ENCODE results near the gene MLLT3. TPM values are rescaled to one million over a fixed set of nuclear protein-coding genes. Genes with fewer than 3 reads are reported as not detected.

Gene MLLT3
- polyA plus RNA-seq, 3 donors: 26.8 to 31.8 (median 27.3) TPM

DNA sequence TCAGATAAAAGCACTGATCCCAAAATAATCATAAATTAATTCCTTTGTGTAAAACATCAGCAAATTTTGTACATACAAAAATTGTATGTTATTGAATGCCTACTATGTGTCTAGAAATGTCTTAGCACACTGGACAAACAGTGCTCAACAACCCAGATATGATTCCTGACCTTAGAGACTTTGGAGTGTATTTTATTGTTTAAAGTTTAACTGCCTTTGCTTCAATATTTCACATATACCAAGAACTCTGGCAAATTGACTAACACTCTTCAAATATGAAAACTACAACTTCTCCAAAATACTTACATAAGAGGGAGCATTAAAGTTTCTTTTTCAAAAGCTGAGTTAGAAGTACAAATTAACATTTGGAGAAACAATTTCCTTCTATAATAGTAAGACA, 231.9 kb downstream of the MLLT3 start:
- DNase-seq: no peak

DNA sequence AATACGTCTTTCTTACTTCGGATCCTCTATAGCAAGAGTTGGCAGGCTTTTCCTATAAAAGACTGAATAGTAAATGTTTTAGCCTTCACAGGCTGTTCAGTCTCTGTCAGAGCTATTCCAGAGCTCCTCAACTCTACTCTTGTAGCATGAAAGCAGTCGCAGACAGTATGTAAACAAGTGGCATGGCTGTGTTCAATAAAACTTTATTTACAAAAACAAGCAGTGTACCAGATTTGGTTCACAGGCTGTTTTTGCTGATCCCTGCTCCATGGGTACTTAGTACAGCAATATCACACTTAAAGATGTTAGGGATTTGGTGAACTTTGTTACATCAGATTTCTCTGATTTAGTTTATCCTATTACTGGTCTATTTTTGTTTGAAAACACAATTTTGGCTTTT, 235.2 kb downstream of the MLLT3 start:
- DNase-seq: no peak

DNA sequence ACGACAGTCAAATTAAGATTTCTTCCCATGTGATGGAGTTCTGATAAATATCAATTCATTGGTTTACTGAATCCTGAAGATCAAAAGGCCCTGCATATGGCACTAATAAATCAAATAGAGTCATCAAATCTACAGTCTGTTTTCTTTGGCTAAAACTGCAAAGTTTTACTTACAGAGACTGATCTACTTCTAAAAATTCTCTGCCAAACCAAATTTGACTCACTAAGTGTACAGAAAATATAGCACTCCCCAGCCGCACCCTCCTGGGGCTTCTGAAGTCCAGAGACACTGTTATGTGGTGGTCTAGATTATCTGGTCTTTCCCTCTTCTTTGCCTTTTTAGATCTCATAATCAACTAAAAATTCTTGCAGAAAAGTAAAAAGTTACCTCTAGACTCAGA, 237.7 kb downstream of the MLLT3 start:
- DNase-seq: no peak

DNA sequence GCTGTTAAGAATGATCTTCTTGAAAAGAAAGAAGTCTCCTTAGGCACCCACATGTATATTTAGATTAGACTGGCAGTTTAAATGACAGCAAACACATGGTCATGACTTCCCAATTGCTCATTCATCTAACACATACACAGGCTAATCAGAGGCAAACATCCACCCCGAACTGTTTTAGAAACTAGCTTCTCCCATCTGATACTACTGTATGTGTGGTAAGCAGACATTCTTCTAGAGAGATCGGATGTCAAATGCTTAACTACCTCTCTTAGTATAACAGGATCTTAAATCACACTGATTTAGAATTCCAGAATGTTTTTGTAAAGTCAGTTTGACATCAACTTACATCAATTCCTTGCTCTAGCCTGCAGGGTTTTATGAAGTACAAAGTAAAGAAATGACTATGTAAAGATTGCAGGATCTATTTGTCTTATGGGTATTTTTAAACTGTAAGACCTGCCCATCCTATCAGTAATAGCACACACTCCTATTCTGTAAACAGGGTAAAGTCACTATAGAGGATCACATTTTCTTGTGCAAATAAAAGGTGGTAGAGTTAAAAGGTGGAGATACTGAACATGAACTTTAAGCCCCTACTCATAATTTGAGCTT, 239.7 kb downstream of the MLLT3 start:
- DNase-seq: peak; percentile 38

DNA sequence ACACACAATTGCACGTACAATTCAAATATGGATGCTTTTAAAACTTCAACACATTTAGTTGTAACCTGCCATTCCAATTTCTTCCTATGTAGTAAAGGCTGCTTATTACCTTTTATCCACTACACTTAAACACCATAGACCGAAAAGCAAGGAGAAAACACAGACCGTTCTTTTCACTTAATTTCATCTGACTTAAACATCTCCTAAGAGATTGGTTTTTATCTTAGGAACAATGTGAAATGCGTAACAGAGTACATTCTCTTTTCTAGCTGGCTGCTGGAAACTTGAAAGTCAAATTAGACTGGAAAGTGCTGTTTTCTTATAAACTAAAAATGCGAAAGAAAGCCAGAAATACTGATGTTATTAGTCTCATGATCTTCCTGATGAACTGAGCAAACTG, 241.8 kb downstream of the MLLT3 start:
- no peak for DNase-seq

DNA sequence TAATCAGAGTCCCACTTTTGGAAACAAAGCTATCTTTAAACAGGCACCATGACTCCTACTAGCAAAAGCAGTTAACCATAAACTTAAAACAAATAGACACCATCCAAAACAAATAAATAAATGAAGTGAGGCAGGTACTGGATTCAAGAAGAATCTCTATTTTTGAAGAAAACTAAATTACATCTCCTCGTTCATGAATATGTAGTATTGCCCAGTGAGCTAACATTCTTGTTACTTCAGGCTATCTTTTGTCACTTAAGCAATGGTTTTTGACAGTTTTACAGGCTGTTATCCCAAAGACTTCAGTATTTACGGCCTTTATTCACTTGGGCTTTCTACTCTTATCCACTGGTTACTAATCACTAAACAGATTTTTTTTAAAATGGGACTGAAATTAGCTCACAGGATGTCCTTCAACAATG, 242.5 kb downstream of the MLLT3 start:
- DNase-seq: no peak

DNA sequence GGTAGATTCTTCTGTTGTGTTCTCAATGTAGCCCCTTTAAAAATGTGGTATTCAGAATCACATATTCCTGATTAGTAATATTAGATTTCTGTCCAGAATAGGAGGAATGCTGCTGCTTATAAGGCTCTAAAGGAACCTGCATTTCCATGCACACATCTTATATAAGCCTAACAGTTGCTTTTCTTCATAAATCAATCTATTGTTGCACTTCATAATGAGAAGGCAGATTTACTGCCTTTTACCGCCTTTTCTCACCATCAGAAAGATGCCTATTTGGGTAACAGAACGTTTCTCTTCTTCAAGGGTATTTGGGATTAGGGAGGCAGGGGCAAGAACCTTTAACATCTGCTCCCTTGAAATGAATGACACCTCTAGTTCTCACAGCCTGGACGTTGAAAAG, 243.4 kb downstream of the MLLT3 start:
- no peak for DNase-seq

DNA sequence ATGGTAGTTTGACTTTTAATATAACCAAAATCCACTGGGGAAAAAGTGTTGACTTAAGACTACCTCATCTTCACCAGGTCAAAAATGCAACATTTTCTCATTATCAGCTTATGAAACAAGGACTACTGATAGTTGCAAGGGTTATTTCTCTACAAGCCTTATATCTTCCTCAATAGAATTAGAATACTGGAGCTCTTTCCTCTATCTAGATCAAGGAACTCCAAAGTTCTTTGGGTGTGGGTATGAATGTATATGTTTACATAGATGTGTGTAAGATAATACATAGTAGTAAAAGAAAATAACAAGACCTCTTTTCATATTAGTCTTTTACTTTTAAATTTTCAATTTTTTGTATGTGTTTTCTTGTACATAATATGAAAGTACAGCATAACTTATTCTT, 244.5 kb downstream of the MLLT3 start:
- DNase-seq: no peak

DNA sequence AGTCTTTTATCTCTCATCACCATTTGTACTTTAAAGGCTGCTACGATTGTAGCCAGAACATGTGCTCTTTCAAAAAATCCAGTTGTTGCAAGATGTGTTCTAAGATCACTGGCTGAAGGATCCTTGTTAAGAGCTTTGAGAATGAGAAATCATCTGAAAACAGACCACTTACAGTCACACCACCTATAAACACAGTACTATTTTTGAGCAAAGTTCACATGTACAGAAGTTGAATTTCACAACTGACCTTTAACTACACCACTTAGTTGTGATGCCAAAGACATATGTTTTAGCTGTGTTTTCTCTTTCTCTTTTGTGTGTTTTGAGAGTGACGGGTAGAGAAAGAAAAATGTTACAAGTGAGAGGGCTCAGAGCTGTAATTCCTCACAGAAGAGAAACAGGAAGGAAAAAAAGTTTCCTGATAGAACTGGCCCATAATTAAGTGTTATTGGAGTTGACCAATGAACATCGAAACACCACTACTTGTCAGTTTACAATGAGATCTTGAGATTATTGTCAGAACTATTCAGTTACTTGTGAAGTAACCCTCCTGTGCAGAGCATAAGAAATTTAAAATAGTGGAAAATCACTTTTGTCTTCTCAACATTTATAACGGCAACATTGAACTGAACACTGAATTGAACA, 245.4 kb downstream of the MLLT3 start:
- DNase-seq: no peak

DNA sequence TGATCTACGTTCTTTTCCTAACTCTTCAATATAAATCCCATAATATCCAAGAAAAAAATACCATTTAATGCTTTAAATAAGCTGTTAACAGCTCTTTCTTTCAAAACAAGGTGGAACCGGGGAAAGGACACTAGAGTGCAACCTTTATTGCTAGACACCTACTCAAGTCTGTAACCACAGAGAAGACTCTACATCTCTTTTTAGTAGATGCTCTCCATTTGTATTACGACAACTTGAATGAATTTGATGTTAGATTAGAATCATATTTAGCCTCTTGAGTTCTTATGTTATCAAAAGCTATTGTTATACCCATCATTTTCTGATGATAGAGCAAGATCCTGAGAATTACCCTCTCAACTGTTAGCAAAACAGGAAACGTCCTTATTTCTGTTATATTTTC, 246.3 kb downstream of the MLLT3 start:
- DNase-seq: no peak

DNA sequence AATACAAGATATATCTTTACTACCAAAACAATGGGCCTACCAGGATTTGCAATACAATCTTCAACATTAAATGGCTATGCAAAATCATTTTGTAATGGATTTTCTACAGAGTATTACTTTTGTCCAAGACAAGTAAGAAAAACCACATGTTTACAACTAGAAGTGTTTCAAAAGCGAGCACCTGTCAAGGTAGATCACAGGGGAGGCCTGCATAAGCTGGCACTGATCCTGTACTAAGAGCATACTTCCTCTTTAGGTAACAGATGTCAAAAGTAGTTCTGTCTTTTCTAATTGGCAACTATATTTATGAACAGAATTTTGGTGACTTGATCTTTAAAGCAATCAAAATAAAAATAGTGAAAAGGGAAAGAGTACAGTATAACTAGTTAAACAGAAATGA, 249.0 kb downstream of the MLLT3 start:
- no peak for DNase-seq

DNA sequence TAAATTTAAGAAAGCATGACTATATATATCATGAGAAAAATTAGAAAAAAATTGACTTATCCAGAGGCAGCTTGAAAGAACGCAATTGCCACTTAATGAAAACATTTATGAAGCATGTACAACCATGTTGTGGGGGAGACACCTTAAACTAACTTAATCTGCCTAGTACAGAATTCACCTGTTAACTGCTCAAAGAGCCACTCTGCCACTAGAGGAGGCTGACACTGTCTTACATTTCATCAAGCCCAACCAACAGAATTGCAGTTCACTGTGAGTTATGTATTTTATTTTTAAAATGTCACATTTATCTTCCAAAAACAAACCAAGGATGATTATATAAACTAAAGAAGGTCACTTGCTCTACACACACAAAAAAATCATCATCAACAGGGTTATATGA, 252.9 kb downstream of the MLLT3 start:
- no peak for DNase-seq

DNA sequence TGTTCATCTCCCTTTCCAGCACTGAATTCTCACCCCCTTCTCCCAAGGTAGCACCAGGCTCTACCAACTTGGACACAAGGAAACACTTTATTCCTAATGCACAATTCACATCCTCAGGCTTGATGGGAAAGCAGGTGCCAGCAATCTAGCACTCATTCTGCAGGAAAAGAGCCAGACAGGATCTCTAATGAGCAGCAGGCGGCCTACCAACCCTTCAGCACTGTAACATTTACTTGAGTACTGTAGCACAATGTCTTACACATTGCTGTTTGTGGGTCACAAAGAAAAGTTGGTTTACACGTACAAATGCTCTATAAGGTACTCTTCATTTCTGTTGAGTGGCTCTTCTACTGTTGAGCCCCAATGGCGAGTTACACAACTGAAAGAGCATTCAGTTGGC, 254.4 kb downstream of the MLLT3 start:
- DNase-seq: no peak

DNA sequence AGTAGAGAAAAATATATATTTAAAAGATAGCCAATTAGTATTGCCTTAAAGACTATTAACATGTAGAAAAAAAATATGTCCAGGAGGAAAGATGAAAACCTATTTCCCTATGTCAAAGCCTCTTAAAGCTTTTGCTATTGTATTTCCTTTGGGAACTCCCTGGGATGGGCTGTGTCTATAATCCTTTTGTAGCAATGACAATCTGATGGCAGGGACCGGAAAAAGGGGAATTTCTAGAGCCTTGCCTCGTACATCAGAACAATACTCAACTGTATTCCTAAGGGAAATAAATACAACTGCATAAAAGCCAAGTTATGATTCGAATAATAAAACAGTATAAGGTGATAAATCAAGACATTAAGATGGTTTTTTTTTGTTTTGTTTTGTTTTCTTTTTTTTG, 257.3 kb downstream of the MLLT3 start:
- DNase-seq: no peak

DNA sequence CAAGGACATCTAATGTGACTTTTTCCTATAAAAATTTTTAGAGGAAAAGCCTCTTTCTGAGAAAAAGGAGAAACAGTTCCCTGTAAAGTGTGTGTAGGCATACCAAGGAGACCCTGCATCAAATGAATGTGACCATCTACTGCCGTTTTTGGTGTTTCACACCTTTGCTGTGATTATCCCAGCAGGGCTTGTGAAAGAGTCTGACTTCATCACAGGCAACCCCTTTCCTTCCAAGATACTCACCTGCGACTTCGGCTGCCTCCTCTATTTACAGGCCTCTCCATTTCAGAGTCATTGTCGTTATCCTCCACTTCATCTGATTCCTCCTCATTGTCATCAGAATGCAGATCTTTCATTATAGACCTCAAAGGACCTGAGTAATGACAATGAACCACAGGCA, 259.1 kb downstream of the MLLT3 start:
- no peak for DNase-seq

DNA sequence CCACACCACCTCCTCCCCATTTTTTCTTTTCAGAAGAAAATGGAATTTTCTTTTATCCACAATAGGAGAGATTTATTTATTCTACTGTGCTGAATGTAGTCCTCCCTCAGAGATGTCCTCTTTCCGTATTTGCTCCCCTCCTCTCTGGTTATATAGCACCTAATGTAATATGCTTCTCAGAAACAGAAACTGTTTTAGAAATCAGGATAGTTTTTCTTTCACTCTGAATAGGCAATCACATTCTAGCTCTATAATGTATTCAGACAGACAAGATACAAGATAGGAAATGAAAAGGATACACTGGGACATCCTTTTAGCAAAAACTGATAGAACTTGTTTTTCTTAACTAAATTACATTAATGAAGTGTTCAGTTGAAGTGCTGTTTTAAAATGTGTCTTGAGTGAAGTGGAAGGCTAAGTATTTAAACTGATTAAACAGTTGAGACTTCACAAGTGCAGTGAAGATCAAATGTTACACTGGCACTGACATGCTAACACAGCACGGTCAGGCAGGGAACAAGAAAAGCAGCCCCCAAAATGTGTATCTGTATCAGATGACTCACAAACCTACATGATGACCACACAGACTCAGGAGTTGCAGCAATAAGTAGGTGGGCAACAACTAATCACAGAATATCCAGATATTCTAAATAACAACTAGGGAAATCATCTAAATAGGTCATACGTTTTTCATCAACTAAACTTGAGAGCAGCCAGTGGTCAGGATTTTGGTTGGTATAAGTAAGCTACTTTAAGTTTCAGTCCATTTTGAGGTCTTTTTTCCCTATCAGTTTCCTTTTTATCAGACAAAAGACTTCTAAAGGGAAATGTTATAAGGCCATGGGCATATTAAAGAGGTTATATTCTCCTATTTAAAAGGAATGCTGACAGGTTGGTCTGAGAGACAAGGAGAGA, 260.4 kb downstream of the MLLT3 start:
- DNase-seq: no peak

DNA sequence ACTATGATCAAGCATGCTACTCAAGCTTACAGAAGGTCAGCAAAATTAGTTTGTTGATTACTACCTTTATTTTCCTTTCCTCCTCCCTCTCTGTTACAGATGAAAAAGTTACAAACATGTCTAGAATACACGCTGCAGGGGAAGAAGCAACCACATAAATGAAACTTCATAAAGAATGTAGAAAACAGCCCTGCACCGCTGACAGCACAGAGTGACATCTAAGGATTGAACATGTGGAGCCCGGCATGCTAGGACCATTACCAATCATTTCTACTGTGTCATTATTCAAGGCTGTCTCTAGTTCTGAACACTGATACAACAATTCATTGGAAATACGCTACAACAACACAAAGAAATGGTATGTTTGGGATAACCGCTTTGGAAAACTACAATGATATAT, 261.1 kb downstream of the MLLT3 start:
- no peak for DNase-seq

DNA sequence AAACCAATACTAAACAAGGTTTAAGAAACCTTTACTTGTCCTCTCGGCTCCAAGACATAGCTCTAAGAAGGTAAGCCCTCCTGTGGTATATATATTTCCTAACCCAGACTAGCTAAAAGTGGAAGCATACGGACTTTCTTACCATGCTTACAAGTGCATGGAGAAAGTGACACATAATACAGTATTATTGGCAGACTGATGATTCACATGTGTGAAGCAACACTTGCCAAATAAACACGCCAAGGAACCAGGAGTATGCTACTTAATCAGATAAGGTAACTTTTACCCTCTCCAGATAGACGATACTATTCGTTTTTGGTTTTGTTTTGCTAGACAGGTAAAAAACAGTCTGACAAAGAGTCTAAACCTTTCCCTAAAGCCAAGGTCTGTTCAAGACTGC, 264.1 kb downstream of the MLLT3 start:
- no peak for DNase-seq

DNA sequence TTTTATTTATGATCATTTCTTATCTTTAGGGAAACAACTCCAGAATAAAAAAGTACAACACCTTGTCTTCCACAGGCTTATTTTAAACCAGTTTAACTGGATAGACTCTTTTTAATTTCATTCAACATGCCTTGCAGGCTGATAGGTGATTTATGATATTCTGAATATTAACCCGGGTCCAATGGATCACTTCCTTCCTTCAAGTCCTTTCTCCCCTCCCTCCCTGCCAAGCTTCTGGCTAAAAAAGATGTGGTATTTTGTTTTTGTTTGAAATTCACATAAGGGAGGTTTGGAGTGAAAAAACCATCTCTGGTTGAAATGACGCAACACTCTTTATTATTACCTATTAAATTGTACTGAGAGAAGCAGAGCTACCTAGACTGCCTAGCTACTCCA, 265.3 kb downstream of the MLLT3 start:
- DNase-seq: no peak

DNA sequence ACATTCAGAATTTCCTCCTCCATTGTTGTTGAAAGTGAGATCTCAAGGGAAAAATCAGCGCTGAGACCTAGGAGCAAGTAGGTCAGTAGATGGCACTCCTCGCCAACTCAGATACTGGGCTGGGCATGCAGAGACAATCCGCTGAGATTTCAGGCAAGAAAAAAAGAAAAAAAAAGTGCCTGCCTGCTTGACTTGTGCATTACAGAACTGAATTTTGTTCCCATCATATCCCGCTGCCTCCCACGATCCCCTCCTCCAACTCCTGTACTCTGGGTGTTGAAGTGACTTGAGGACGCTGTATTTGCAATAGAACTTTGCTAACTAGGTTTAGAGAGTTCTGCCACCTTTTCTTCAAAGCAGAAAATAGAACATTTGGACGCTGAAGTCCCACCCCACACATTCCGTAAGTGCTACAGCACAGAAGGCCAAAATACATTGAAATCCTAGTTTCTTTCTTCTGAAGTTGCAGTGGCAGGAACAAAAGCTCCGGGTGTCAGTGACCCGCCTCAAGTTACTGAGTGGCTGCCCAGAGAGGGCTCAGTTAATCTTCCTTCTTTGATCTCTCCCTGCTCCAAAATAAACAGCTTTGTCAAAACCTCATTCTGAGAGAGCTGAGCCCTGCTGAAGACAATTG, 265.8 kb downstream of the MLLT3 start:
- DNase-seq: peak; percentile 82

DNA sequence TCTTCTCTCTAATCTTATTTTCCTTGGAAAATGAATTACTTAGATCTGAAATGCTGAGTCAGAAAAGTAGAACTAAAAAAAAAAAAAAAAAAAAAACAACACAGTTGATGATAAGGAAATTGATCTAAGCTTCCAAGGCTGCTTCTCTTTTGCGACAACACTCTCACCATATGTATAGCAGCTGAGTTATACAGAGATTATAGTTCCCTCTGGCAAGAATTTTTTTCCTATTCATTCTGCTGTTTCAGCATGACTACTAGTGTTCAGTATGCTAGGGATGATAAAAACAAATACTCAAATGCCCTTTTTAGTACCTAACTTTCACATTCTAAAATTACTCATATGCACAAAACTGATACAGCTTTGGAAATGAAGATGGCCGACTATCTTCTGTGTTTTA, 267.3 kb downstream of the MLLT3 start:
- DNase-seq: no peak

DNA sequence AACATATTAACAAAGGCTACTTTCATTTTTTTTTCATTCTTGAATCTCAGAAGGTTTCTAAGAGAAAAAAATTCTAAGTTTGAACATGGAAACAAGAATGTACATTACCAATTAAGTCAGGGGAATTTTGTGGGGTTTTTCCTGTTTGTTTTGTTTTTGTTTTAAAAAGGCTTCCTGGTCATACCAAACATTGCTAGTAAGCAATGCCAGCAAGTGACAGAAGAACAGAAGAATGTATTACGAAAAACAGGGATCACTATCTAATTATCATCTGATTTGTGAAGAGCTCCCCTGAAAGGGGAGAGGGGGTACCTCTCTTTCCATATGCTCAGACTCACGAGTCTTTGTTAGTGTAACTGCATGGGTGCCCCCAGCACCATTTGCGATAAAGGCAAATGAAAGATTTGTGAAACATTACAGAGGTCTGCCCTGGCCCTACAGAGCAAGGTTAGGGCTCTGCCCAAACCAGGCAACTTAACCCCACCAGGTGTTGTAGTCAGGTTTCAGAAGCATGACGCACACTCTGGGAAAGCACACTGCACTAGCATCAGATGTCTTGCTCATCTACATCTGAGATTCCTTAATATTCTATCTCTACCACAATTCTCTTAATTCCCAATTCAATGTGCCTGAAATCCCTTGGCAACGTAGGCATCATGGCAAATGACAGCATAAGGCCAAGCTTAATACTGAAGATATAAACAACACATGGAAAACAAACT, 268.2 kb downstream of the MLLT3 start:
- no peak for DNase-seq

Data from renal pelvis (tissue), 4 donors.